Measurements from ENCODE around the gene TAC1. TPM values are rescaled to one million over a fixed set of nuclear protein-coding genes. Genes with fewer than 3 reads are reported as not detected.

TAC1 gene, protein sequence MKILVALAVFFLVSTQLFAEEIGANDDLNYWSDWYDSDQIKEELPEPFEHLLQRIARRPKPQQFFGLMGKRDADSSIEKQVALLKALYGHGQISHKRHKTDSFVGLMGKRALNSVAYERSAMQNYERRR
- total RNA-seq (2014; rRNA removed; shearing (Covaris generic)): 3.9 and 8.7 TPM in 2 replicates
- polyA plus RNA-seq (2016; fragmentation: Nextera tagmentation; extraction: Ambion mirVana): 7.5 and 9.7 TPM in 2 replicates
- long read RNA-seq, transcript TAC1-201 (7 exons, 1,239 nt): major isoform, 5 of 6 reads
- long read RNA-seq, partial matches to known transcripts: 0 of 6 reads
- long read RNA-seq, other reads (novel, unspliced or antisense): 1 of 6 reads

GRCh38 chr7:97731736-97732564 is at the start of gene TAC1:
TAC1 (plus strand) TSS chr7:97732086; CDS start chr7:97732613, 527 bp downstream.
- peak within 1 kb of the TSS; percentile 83 for H3K27ac Mint-ChIP-seq
- ATAC-seq (peak; percentile 71), DNase-seq (ENCODE audit: low spot score) (peak; percentile 74)
- peaks cover 40% of the 10 kb centered on the region for H3K27me3 Mint-ChIP-seq (ENCODE audit: insufficient read depth, low read depth, poor library complexity)
- peaks cover 26% of the 10 kb centered on the region for H3K4me1 Mint-ChIP-seq
- Histone ChIP-seq H2AFZ (peak within 1 kb of the TSS; percentile 92), H3K4me2 (peak within 1 kb of the TSS; percentile 76), H3K27ac (ENCODE audit: low read depth) (no peak within 1 kb of the TSS), H3K36me3 (ENCODE audit: insufficient read depth) (no peaks in the 10 kb centered on the region), H3K9me2 (ENCODE audit: insufficient read depth) (no peaks in the 10 kb centered on the region), H3K4me3 (peak within 1 kb of the TSS; percentile 62), H4K20me1 (replicated peaks; ENCODE audit: insufficient read depth) (no peaks in the 10 kb centered on the region; the same call in 1 of the 2 replicates), H3F3A (replicated peaks; ENCODE audit: low read depth) (no peaks in the 10 kb centered on the region), H3K4me1 (ENCODE audit: insufficient read depth) (peaks cover 22% of the 10 kb centered on the region), H3K79me2 (replicated peaks; ENCODE audit: insufficient read depth) (no peaks in the 10 kb centered on the region), H3K27me3 (ENCODE audit: insufficient read depth) (peaks cover 64% of the 10 kb centered on the region)
- H3K9me3 Mint-ChIP-seq: no peaks in the 10 kb centered on the region
- H3K4me3 Mint-ChIP-seq: peak within 1 kb of the TSS; percentile 93
- TF ChIP-seq POLR2AphosphoS5 (IDR thresholded peaks at IDR 0.05; ENCODE audit: low read depth): peak; percentile 42; the same call in 1 of the 2 replicates
- peak; percentile 56 for TF ChIP-seq EZH2phosphoT487 (IDR thresholded peaks at IDR 0.05; ENCODE audit: unreplicated experiment)
- TF ChIP-seq, protein P1, sequence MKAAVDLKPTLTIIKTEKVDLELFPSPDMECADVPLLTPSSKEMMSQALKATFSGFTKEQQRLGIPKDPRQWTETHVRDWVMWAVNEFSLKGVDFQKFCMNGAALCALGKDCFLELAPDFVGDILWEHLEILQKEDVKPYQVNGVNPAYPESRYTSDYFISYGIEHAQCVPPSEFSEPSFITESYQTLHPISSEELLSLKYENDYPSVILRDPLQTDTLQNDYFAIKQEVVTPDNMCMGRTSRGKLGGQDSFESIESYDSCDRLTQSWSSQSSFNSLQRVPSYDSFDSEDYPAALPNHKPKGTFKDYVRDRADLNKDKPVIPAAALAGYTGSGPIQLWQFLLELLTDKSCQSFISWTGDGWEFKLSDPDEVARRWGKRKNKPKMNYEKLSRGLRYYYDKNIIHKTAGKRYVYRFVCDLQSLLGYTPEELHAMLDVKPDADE (IDR thresholded peaks at IDR 0.05): no peak
- H3K36me3 Mint-ChIP-seq (ENCODE audit: low read depth): no peaks in the 10 kb centered on the region; the same call in 2 of the 3 replicates

DNA sequence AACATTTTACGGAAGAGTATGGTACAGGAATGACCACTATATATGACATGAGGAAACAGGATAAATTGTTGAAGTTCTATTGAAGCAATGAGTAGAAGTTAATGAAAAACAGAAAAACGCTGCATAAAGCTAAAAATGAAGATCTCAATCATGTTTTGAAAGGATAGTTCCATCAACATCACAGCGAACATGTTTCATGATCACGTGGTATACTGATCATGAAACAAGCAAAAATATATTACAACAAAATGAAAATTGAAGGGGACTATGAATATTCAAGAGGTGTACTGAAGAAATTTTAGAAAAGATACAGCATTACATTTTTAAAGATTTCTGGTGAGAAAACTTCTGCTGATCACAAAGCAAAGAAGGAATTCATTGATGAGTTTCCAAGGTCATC is 45.9 kb upstream of the TAC1 start:
- H3K27me3 Mint-ChIP-seq (ENCODE audit: insufficient read depth, low read depth, poor library complexity): no peaks in the 10 kb centered on the region
- TF ChIP-seq EZH2phosphoT487 (IDR thresholded peaks at IDR 0.05; ENCODE audit: unreplicated experiment) (no peak), ZNF462 (CRISPR knock-in tag; IDR thresholded peaks at IDR 0.05) (no peak), NANOG (IDR thresholded peaks at IDR 0.05; ENCODE audit: borderline replicate concordance) (no peak), ZNF114 (CRISPR knock-in tag; IDR thresholded peaks at IDR 0.05) (no peak), JUNB (IDR thresholded peaks at IDR 0.05; ENCODE audit: unreplicated experiment) (no peak), CREB1 (CRISPR knock-in tag; IDR thresholded peaks at IDR 0.05; ENCODE audit: low read depth) (no peak)
- TF ChIP-seq, protein P2, sequence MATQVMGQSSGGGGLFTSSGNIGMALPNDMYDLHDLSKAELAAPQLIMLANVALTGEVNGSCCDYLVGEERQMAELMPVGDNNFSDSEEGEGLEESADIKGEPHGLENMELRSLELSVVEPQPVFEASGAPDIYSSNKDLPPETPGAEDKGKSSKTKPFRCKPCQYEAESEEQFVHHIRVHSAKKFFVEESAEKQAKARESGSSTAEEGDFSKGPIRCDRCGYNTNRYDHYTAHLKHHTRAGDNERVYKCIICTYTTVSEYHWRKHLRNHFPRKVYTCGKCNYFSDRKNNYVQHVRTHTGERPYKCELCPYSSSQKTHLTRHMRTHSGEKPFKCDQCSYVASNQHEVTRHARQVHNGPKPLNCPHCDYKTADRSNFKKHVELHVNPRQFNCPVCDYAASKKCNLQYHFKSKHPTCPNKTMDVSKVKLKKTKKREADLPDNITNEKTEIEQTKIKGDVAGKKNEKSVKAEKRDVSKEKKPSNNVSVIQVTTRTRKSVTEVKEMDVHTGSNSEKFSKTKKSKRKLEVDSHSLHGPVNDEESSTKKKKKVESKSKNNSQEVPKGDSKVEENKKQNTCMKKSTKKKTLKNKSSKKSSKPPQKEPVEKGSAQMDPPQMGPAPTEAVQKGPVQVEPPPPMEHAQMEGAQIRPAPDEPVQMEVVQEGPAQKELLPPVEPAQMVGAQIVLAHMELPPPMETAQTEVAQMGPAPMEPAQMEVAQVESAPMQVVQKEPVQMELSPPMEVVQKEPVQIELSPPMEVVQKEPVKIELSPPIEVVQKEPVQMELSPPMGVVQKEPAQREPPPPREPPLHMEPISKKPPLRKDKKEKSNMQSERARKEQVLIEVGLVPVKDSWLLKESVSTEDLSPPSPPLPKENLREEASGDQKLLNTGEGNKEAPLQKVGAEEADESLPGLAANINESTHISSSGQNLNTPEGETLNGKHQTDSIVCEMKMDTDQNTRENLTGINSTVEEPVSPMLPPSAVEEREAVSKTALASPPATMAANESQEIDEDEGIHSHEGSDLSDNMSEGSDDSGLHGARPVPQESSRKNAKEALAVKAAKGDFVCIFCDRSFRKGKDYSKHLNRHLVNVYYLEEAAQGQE (IDR thresholded peaks at IDR 0.05; ENCODE audit: unreplicated experiment): no peak

More for the DNA sequence above, 45.9 kb upstream of the TAC1 start:
- H3K9me2 ChIP-seq (ENCODE audit: insufficient read depth): no peaks in the 10 kb centered on the region
- H3K4me2 ChIP-seq: no peak overlapping the region
- Mint-ChIP-seq H3K4me3 (no peak overlapping the region), H3K4me1 (no peaks in the 10 kb centered on the region), H3K9me3 (no peaks in the 10 kb centered on the region), H3K27ac (no peak overlapping the region), H3K36me3 (ENCODE audit: low read depth) (no peaks in the 10 kb centered on the region)
- no peaks in the 10 kb centered on the region for H3K36me3 ChIP-seq (ENCODE audit: insufficient read depth)
- DNase-seq (ENCODE audit: low spot score) (no peak), ATAC-seq (no peak)
- no peaks in the 10 kb centered on the region for H3F3A ChIP-seq (replicated peaks; ENCODE audit: low read depth)
- no peak overlapping the region for H3K27ac ChIP-seq (ENCODE audit: low read depth)
- H3K79me2 ChIP-seq (replicated peaks; ENCODE audit: insufficient read depth): no peaks in the 10 kb centered on the region
- no peaks in the 10 kb centered on the region for H4K20me1 ChIP-seq (replicated peaks; ENCODE audit: insufficient read depth)
- no peaks in the 10 kb centered on the region for H3K4me1 ChIP-seq (ENCODE audit: insufficient read depth)
- H2AFZ ChIP-seq: no peak overlapping the region
- no peak overlapping the region for H3K4me3 ChIP-seq
- H3K27me3 ChIP-seq (ENCODE audit: insufficient read depth): no peaks in the 10 kb centered on the region

Measured in GM23338 (cell line).